Thoracic aorta (tissue), 2 donors: ENCODE measurements around the gene ZNF584. TPM values are rescaled to one million over a fixed set of nuclear protein-coding genes. Genes with fewer than 3 reads are reported as not detected.
A peak's percentile ranks its signal among the peaks of the same experiment; 100 is the strongest.

Experiments
- ATAC-seq: fragments of 150-250 bp; one replicate; pipeline ENCODE4 v1.8.0; 2017; ENCODE audit warnings: low read depth; ENCODE audit not compliant: insufficient number of reproducible peaks, low FRiP score
- DNase-seq: peaks from one replicate; pipeline ENCODE4 v3.0.0-alpha.2; 2020; ENCODE audit warnings: low spot score
- H3K27ac ChIP-seq, 2 donors: fragments of 200-600 bp; sonication (generic); 1 replicate in 1 of 2; 2 replicates in 1 of 2; pipeline ENCODE4 v1.5.1; 2016; ENCODE audit warnings: mild to moderate bottlenecking in 2 of 2, moderate library complexity in 2 of 2
- H3K27me3 ChIP-seq: fragments of 200-600 bp; sonication (generic); replicated peaks from 2 replicates; pipeline ENCODE4 v1.6.0; 2016; ENCODE audit warnings: mild to moderate bottlenecking; ENCODE audit not compliant: insufficient read depth
- H3K36me3 ChIP-seq: fragments of 200-600 bp; sonication (generic); one replicate; pipeline ENCODE4 v1.5.1; 2016
- H3K4me1 ChIP-seq, 2 donors: fragments of 200-600 bp; sonication (generic); 1 replicate in 1 of 2; 2 replicates in 1 of 2; pipeline versions ENCODE4 v1.5.1 to v1.6.0; 2016; ENCODE audit warnings: low read depth in 2 of 2, mild to moderate bottlenecking in 1 of 2; ENCODE audit not compliant: control insufficient read depth in 1 of 2
- H3K4me3 ChIP-seq: fragments of 200-600 bp; sonication (generic); 2 replicates; pipeline ENCODE4 v1.5.1; 2016; ENCODE audit warnings: mild to moderate bottlenecking
- H3K9me3 ChIP-seq: fragments of 200-600 bp; sonication (generic); 2 replicates; pipeline ENCODE4 v1.5.1; 2016
- total RNA-seq, 2 donors: library from RNA; depleted of rRNA; stranded (reverse); fragments of >200 nt; gene quantifications; one replicate each; pipeline versions ENCODE4 v1.1.0 to v1.2.3, GENCODE V29; 2016
- TF ChIP-seq, protein P1 (sequence below): fragments of 200-600 bp; sonication (generic); IDR thresholded peaks from one replicate; pipeline ENCODE4 v1.5.1; 2019; ENCODE audit warnings: antibody characterized with exemption

ZNF584 gene
- total RNA-seq, 2 donors from 2014 or later = 18.7 to 31.5 TPM

DNA sequence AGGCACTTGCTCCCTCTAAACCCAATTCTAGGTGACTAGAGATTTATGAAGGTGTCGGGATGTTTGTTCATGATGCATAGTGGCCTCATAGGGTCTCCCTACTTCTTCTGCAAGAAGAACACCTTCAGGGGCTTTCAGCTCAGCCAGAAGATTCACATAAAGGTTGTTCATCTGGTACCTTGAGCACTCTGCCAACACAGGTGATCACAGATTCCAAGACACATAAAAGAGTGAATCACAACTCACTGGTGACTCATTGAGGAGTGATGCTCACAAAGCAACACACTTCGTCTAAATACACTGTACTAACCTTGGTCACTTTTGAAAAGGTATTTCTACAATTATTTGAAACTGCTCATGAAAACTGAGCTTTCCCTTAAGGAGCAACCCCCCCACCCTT is 51.6 kb downstream of the ZNF584 start:
- TF ChIP-seq, protein P1, sequence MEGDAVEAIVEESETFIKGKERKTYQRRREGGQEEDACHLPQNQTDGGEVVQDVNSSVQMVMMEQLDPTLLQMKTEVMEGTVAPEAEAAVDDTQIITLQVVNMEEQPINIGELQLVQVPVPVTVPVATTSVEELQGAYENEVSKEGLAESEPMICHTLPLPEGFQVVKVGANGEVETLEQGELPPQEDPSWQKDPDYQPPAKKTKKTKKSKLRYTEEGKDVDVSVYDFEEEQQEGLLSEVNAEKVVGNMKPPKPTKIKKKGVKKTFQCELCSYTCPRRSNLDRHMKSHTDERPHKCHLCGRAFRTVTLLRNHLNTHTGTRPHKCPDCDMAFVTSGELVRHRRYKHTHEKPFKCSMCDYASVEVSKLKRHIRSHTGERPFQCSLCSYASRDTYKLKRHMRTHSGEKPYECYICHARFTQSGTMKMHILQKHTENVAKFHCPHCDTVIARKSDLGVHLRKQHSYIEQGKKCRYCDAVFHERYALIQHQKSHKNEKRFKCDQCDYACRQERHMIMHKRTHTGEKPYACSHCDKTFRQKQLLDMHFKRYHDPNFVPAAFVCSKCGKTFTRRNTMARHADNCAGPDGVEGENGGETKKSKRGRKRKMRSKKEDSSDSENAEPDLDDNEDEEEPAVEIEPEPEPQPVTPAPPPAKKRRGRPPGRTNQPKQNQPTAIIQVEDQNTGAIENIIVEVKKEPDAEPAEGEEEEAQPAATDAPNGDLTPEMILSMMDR = no peak
- Histone ChIP-seq H3K27me3 (no peaks in the 10 kb centered on the region), H3K4me1 (no peaks in the 10 kb centered on the region), H3K9me3 (no peaks in the 10 kb centered on the region), H3K36me3 (no peaks in the 10 kb centered on the region), H3K4me3 (no peak overlapping the region), H3K27ac (no peak overlapping the region)
- ATAC-seq = no peak
- DNase-seq = no peak

DNA sequence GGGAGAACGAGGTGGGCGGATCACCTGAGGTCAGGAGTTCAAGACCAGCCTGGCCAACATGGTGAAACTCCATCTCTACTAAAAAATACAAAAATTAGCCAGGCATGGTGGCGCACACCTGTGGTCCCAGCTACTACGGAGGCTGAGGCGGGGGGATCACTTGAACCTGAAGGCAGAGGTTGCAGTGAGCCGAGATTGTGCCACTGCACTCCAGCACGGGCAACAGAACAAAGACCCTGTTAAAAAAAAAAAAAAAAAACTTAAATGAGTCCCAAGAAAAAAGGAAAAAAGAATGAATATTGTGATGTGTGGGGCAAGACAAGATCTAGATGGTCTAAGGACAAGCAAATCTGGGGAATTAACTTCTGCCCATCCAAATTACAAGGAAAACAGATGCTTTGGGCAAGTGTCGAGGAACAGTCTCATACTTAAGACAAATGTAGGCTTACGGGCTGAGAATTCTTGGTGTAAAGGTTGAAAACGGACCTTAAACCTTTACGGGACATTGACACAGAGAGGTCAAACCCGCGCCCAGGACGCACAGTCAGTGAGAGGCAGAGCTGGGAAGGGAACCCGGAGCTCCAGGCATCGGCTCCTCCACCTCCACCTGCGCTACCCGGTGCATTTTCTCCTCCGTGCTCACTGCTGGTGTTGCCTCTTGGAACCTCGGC is 57.8 kb downstream of the ZNF584 start:
- Histone ChIP-seq H3K4me3 (peak overlapping the region; percentile 100), H3K27me3 (no peaks in the 10 kb centered on the region), H3K4me1 (peaks cover 11 to 21% of the 10 kb centered on the region in 2 donors), H3K27ac (peak overlapping the region in 1 of 2 donors; percentile 80), H3K9me3 (no peaks in the 10 kb centered on the region), H3K36me3 (peaks cover 12% of the 10 kb centered on the region)
- TF ChIP-seq, protein P1 = no peak
- no peak for DNase-seq
- ATAC-seq = no peak

DNA sequence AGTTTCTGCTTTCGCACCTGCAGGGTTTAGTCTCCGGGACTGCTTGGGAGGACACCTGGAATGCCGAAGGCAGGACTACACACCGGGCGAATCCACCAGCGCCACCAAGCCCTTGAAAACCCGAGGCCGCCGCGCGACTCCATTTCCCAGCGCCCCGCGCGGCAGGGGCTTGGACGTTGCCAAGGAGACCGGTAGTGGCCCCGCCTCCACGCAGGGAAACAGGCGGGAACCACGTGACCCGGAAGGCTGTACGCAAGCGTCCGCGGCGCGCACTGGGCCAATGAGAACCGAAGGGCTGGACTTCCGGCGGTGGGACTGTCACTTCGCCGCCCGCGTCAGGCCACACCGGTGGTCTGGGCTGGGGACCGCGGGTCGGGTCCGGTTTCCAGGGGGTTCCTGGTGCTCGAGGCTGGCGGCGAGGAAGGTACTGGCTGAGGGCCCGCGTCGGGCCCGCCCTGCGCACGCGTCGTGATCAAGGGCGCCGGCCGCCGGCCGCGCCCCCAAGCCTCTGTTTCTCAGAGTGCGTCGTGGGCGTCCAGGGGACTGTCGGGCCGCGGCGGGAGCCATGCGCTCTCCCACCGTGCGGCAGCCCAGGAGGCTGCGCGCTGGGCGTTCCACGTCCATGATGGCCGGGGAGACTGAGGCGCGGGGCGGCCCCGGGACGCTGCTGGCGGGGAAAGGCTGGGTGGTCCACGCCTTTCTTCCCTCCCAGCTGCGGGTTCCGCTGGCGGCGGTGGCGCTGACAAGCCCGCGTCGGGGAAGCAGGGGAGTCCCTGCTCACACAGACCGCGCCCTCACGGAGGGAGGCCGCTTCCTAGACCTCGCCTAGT is 58.5 kb downstream of the ZNF584 start, which contains the start of gene ZNF324:
TSS of gene ZNF324 (plus strand) at position 321 of the 830 bp plus-strand sequence. CDS start 2,106 bp downstream, outside the sequence.
- Histone ChIP-seq H3K4me3 (peak within 1 kb of the TSS; percentile 100), H3K27ac (peak within 1 kb of the TSS; percentile 52 to 80), H3K36me3 (peaks cover 17% of the 10 kb centered on the region), H3K27me3 (no peaks in the 10 kb centered on the region), H3K4me1 (peaks cover 11 to 21% of the 10 kb centered on the region in 2 donors), H3K9me3 (no peaks in the 10 kb centered on the region)
- peak; percentile 94 for DNase-seq
- TF ChIP-seq, protein P1 = no peak
- ATAC-seq = peak; percentile 92

Other genes starting within 250 kb of the ZNF584 start
- 10 to 100 TPM; 26.4 to 32.6 TPM for gene ZNF274, start 225.6 kb upstream of the ZNF584 start, total RNA-seq
- 10 to 100 TPM; 23.8 to 25.6 TPM for gene ZNF544, start 179.7 kb upstream of the ZNF584 start, total RNA-seq
- 10 to 100 TPM; 11.4 to 12.0 TPM for gene ZNF8, start 129.7 kb upstream of the ZNF584 start, total RNA-seq
- gene ERVK3-1, start 103.3 kb upstream of the ZNF584 start, total RNA-seq = 10 to 100 TPM; 37.4 to 87.9 TPM
- gene ZSCAN22, start 81.7 kb upstream of the ZNF584 start, total RNA-seq = 1 to 10 TPM; 1.1 to 4.2 TPM
- gene A1BG, start 55.2 kb upstream of the ZNF584 start, total RNA-seq = 10 to 100 TPM in 1 of 2 donors, 1 to 10 TPM in 1; 1.9 to 10.0 TPM
- gene ZNF497, start 45.9 kb upstream of the ZNF584 start, total RNA-seq = 1 to 10 TPM in 1 of 2 donors, not detected in 1; 2.3 TPM
- 1 to 10 TPM; 1.6 to 3.9 TPM for gene ZNF837, start 27.6 kb upstream of the ZNF584 start, total RNA-seq
- gene RPS5, start 21.4 kb upstream of the ZNF584 start, total RNA-seq = 100 to 1,000 TPM; 747 to 789 TPM
- gene RNF225, start 13.0 kb upstream of the ZNF584 start, total RNA-seq = not detected
- 10 to 100 TPM in 1 of 2 donors, 1 to 10 TPM in 1; 3.1 to 10.2 TPM for gene ZNF132, start 31.5 kb downstream of the ZNF584 start, total RNA-seq
- 10 to 100 TPM in 1 of 2 donors, 1 to 10 TPM in 1; 6.0 to 12.0 TPM for gene ZNF324B, start 43.0 kb downstream of the ZNF584 start, total RNA-seq
- gene ZNF324, start 58.4 kb downstream of the ZNF584 start, total RNA-seq = 10 to 100 TPM; 19.8 to 31.7 TPM
- gene ZNF446, start 67.7 kb downstream of the ZNF584 start, total RNA-seq = 10 to 100 TPM; 17.8 to 23.7 TPM
- 1 to 10 TPM; 7.1 to 8.5 TPM for gene SLC27A5, start 103.3 kb downstream of the ZNF584 start, total RNA-seq
- gene ZBTB45, start 111.2 kb downstream of the ZNF584 start, total RNA-seq = 10 to 100 TPM; 10.4 to 10.9 TPM
- 100 to 1,000 TPM; 192 to 204 TPM for gene TRIM28, start 135.4 kb downstream of the ZNF584 start, total RNA-seq
- 10 to 100 TPM; 90.3 to 98.8 TPM for gene CHMP2A, start 146.5 kb downstream of the ZNF584 start, total RNA-seq
- 10 to 100 TPM; 17.1 to 18.9 TPM for gene UBE2M, start 150.0 kb downstream of the ZNF584 start, total RNA-seq
- 10 to 100 TPM; 44.9 to 46.8 TPM for gene MZF1, start 164.7 kb downstream of the ZNF584 start, total RNA-seq